NCI-H1436 treated with DMSO at 0.1 percent for 48 hours (cell line): ENCODE data around the gene OR6V1.

Experiments used
- DNase-seq: peaks from one replicate; lab custom pipeline; 2025; lab: John Stamatoyannopoulos, UW

OR6V1 gene, protein sequence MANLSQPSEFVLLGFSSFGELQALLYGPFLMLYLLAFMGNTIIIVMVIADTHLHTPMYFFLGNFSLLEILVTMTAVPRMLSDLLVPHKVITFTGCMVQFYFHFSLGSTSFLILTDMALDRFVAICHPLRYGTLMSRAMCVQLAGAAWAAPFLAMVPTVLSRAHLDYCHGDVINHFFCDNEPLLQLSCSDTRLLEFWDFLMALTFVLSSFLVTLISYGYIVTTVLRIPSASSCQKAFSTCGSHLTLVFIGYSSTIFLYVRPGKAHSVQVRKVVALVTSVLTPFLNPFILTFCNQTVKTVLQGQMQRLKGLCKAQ

DNA sequence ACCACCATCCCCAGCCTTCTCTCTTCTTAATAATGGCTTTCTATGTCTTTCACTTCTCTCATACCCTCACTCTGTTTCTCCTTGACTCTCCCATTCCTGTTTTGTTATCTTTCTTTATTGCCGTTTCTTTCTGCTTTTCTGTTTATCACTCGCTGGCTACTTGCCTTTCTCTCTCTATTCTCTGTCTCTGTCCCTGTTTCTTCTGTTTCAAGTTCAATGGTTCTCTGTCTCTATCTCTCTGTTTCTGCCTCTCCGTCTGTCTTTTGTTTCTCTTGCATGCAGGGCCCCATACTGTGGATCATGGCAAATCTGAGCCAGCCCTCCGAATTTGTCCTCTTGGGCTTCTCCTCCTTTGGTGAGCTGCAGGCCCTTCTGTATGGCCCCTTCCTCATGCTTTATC is at the start of gene OR6V1:
Gene OR6V1, plus strand, starts transcription at position 301 of the 400 bp plus-strand sequence. Its CDS starts 0 bp downstream, at position 301.
- DNase-seq: no peak

DNA sequence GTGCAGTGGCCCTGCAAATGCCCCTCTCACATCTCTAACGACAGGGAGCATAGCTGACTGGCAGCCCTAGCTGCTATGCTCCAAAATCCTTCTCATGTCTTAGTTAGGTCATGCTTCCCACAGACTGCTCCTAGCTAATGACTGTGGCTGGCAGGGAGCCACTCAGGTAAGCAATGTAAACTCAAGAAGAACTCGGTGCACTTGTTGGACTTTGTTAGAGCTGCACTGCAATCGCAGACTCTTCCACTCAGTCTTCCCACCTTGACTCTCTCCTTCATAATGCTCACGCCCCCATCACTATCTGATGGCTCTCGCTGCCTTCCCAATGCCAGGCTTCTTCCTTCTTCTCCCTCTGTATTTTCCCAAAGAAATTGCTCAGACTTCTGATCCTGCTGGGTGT is 49.2 kb upstream of the OR6V1 start:
- no peak for DNase-seq

DNA sequence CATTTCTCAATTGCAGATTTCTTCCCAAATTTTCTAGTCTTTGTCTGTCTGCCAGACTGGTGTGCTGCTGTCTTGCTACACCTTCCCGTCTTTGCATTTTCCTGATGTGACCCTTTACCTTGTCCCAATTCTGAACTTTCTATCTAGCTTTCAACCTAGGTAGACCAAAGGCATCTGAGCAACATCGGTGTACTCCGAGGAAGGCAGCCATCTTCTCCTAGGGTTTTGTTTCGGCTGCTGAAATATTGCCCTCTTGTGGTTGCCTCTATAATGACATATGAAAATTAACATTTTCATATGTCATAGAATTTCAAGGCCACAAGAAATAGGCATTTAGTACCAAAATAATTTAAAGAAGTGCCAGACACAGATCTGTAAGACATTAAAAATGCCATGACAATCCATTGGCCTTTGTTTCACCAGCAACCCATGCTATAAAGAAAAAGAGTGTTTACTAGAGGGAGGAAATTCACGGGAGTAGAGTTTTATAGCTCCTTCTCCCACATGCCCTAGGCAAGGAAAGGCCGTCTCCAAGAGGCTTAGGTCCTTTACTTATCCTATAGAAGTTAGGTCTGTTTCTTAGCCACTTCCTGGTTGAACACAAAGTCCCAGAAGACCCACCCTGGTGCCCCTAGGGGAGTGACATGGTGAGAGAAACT is 48.6 kb upstream of the OR6V1 start:
- DNase-seq: no peak

DNA sequence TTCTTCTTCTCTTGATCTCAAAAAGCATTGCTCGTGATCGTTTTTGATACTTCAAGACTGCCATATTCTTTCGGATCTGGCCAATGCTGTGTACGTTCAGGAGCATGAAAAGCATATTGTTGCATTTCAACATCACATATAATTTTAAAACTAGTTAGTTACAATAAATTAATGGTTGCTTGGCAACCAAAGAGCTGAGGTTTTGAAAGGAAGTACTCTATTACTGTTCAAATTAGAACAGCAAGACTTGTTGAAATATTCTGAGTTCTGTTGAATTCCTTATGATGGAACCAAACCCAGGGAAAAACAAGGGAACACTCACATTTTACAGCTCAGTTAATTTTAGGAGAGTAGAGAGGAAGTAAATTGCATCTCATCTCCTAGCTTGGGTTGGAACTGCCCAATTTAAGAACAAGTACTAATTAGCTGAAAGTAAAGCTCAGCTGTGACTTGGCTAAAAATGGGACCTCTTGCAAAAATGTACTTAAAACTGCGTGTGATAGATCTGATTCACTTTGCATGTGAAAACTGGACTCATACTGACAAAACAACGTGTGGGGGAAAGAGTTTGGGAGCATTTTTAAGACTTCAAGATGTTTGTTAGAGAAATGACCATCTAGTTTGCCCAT is 46.4 kb upstream of the OR6V1 start:
- DNase-seq: no peak

DNA sequence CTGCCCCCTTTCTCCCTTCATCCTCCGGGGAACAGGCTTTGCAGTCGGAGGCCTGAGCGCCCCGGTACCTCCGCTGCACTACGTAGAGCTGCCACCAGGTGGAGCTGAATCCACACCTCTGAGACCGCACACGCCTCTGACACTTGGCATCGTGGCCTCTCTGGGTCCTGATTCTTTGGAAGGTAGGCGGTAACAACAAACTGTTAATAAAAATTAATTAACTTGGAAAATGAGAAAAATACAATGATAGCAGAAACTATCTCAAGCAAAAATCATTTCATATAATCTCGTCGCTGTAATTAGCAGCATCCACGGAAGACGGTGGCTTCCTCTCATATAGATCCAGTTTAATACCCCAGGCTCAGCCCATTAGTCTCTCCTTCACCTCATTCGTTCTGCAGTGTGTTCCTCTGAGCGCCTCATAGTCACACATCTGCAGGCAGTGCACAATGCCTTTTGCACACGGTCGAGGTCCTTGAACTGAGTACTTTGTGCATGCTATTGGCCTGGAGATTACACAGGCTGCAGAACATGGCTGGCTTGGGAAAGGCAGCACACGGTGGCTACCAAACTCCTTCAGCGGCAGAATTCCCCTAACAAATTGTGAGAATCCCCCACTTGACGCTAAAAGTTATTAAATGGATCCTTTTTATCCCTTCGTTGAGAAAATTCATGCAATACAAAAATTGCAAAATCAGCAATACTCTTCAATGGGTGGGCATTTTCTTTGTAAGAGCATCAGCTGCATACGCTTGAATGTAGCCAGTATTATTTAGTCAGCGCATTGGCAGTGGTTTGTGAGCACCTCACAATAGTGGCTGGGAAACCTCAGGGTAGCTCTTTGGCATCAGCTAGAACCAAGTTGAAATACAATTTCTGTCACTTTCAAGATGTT is 43.9 kb upstream of the OR6V1 start:
- DNase-seq: no peak

DNA sequence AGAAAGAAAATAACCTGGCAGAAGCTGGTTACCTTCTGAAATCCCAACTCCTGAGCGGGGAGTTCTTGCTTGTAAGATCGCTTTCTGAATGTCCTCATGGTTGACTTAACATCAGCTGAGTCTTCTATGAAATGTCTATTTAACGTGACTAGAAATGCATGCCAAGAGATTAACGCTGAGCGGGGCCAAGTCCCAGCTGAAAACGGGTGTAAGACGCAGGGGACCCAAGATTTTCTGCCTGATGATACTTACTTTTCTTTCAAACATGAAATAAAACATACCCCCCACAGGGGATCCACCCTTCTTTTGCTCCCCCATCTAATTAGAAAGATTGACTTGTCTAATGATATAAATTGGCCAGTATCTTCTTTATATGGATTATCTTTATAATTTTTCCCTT is 40.1 kb upstream of the OR6V1 start:
- no peak for DNase-seq

DNA sequence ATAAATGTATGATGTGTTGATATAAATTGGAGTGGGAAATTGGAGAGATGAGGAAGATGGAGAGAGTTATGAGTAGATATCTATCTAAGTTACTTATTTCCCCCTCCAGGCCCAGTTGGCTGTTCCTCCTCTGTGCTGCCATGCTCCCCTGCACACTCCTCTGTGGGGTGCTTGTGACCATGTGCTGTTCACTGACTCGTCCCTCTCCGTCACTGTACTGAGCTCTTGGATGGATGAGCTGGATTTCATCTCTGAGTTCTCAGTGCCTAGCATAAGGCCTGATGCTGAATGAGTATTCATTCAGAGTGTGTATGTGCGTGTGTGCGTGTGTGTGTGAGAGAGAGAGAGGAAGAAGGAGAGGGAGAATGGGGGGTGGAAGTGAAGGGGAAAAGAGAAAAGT is 39.7 kb upstream of the OR6V1 start:
- no peak for DNase-seq

DNA sequence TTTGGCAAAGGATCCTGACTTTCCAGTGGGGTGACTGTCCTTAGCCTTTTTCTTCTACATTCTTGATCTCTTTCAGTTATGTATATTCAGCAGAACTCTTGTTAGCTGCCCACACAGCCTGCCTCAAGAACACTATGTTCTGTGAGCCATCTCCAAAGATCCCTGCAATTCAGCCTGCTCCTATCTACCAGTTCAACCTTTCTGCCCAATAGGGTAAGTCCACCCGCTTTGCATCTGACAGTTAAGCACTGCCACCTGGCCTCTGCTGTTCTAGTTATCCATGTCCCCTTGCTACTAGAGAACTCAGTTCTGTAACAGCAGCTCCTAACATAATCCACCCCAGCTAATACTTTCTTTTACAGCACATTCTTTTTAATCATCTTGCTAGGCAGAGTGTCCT is 38.7 kb upstream of the OR6V1 start:
- DNase-seq: no peak

DNA sequence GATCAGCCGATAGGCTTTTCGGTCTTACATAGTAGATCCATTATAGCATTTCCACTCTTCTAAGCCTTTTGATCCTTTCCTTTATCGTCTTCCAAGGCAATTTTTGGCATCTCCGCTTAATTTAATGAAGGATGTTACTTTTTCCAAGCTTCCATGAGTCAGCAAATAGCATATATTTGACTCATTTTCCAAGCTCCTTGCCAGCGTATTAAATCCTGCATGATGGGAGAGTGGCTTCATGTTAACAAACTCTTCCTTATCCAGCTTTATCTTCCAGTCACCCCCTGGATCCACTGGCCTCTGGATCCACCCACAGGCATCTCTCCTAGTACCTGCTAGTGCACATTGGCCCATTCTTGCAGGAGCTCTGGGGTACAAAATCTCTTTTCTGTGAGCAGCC is 38.2 kb upstream of the OR6V1 start:
- no peak for DNase-seq

DNA sequence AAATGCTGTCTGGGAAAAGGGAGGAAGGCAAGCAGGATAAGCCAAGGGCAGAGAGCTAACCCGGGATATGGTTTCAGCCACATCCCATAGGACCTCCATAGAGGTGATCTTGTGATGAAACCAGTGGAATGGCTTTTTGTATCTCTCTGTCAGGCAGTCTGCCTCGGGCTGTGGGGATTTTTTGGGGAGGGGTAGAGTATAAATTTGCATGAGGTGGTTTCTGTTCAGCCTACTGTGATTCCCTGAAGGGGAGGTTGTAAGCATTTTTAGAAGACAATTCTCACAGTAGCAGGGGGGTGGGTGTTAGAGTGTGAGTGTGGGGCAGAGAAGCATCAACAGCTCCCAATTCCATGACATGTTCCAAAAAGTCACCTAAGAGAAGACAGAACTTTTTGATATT is 37.1 kb upstream of the OR6V1 start:
- no peak for DNase-seq

DNA sequence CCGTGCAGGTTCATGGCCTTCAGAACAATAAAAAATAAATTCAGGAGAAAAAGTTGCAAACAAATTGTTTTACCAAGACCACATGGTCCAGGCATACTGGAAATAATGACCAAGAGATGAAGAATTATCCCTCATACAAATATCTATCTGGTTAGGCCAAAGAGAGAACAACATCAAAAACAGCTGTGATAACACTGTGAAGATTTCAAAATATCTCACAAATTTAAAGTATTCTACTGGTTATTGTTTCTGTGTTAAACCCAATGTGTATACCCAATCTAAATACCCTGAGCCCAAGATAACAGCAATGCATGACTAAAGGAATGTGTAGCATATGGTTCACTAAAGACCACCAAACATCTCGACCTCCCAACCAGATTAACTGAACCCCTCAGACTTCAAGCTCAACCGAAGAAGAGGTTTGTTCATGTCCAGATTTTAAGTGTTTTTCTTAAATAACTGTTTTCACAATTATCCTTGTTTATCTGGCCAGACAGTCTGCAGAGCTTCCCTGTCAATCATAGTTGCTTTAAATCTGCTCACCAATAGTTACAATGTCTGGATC is 36.1 kb upstream of the OR6V1 start:
- no peak for DNase-seq

DNA sequence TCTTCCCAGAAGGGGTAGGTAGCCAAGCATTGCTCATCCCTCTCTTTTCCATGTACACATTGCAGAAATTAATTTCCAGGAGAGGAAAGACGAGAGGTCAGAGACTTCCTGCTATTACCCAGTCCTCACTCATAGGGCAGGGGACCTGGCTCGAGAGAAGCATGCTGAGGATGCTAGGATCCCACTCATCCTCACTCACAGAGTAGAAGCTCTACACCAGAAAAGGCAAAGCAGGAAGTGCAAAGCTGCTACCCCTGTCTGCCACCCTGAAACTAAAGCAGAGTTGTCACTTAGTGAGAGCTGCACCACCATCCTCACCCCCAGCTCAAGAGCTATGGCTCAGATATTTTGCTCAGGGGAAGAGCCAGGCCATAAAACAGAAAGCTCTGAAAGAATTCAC is 35.1 kb upstream of the OR6V1 start:
- DNase-seq: no peak

DNA sequence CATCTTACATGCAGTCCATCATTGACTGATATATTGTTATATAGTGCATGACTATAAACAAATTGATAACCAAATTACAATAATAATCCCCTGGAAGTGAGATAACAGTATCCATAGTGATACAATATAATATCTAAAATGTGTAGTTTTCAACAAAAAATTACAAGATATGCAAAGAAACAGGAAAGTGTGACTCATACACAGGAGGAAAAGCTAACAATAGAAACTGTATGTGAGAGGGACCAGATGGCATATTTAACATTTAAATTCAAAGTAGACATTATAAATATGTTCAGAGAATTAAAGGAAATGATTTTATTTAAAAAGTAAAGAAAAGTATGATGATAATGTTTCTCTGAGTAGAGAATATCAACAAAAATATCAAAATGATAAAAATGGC is 33.2 kb upstream of the OR6V1 start:
- DNase-seq: no peak

DNA sequence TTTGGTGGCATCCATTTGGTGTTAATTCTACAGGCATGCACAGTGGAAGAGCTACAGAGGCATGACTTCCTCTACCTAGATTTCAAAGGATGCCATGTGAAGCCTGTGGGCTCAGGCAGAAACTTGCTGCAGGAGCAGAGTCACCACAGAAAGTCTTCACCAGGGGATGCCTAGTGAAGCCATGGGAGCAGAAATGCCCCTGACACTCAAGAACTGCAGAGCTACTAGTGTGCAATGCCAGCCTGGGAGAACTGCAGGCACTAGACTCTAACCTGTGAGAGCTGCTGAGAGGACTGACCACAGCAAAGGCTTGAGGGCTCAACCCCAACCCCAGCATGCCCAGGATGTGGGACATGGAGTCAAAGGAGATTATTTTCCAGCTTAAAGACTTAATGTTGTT is 29.1 kb upstream of the OR6V1 start:
- no peak for DNase-seq

DNA sequence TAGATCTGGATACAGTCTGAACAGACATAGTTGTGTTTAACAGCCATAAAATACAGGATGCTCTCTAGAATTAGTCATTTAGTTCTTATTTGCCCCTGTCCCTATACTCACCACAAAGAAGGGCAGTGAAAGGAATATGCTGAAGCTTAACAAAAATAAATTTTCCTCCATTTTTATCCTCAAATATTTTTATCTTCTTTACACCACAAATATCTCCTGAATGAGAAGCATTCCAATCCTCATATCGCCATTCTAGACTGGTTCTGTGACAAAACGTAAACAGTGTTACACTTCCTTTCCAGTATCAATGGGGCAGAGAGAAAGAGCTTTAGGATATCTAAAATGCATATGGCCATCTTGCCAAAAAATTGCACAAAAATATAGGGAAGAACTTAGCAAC is 26.8 kb upstream of the OR6V1 start:
- DNase-seq: no peak

DNA sequence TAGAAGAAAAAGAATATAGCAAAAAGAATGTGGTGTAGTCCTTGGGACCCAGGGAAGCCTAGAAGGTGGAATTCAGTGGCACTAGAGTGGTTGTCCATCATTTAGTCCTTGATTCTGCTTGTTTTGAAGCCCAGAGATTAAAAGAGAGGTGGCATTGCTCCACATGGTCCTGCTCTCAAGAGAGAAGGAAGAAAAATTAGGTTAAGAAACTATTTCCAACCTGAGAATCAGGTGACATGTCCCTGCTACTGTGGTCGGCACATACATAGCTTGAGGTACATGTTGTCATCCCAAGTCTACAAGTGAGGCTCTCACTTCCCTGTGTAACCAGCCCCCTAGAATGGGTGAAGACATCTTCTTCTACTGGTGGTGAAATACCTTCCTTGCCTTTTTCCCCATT is 25.1 kb upstream of the OR6V1 start, which contains the start of gene OR9A2:
Gene OR9A2, minus strand, starts transcription at position 101 of the 400 bp plus-strand sequence. Its CDS starts 0 bp downstream, at position 101.
- no peak for DNase-seq

DNA sequence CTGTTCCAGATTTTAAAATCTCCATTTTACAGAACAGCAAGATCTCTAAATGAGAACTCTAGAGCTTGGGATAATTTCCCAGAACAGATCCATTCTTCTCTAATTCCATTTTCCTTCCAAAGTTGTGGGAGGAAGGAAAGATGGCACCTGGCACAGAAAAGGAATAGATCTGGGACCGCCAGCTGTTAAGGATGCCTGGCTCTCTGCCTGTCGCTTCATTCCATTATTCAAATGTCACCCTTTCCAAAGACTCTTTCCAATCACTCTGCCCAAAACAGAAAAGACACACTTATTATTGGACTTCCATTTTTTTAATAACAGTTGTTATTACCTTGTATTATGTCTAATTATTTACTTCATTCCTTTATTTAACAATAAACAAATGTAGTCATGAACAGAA is 24.5 kb upstream of the OR6V1 start:
- no peak for DNase-seq

DNA sequence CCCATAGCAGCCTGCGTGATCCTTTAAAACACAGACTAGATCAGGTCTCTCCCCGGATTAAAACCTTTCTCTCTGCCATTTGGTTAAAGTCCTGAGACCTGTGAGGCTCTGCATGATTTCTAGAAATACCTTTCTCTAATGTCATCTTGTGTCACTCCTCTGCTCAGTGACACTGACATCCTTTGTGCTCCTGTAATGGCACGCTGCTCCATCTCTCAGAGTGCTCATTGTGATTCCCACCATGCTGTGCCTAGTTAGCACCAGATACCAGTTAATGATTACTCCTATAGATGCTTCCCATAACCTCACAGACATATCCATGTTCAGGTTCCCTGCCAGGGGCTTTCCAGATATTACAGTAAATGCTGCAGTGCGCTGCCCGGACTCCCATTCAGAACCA is 13.5 kb upstream of the OR6V1 start:
- DNase-seq: no peak

DNA sequence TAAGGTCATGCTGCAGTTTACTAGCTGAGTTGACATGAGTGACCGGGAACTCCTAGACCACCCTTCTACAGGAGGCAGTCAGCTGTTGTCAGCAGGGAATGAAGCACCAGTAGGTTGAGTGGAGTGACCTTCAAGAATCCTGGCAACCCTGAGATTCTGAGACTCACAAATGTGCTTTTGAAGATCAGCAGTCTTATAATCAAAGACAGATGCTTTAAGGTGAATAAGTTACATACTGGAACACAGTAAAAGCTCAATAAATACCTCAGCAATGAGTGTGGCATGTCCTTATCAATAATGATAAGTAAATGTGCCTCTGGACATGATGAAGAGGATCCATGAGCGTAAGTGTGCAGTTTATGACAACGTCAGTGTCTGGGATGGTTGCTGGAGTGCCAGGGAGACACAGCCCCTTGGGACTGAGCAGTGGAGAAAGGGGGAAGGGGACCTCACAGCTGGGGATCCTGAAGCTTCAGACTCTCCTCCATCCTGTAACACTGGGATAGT is 11.9 kb upstream of the OR6V1 start:
- no peak for DNase-seq

DNA sequence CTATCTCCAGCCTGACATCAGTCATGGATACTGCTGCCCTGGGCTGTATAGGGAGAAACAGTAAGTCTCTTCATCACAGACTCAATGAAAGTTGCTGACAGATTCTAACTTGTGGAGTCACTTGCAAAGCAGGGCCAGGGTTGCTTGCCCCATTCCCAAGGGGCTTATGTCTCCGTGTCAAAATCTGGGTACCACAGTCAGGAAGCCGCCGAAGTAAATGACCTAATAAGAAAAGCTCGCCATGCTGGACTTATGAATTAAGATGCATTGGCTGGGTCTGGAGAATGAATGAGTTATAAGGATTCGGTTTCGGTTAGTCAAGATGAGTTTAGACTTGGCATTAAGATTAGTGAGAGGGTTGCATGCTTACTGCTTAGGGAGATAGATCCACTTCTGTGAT is 10.8 kb upstream of the OR6V1 start:
- DNase-seq: no peak

DNA sequence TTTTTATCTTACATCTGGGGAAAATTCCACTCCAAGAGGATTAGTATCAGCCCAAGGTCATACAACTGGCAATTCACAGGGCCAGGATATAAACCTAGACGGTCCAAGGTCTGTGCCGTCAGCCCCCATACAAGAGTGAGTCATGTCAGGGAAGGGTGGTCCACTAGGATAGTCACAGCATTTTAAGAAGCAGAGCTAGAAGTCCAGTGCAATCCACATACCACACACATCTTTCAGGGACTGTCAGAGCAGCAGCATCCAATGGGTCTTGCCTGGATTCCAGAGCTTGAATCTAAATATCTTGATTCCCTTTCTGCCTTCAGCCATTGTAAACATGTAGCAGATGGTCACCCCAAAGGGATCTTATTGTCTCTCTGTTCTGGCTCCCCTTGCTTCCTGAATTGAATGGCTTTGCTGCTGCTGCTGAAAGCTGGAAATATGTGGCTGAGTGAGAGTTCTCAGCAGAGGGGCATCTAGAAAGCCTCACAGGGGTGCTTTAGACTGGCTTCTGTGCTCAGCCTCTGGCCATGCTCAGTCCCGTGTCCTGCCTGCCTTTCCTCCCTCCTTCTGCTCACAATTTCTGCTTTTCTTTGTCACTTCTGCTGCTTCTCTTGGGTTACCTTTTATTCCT is 9.9 kb upstream of the OR6V1 start:
- DNase-seq: no peak
